ENCODE results near the gene XYLT1. TPM values are rescaled to one million over a fixed set of nuclear protein-coding genes. Genes with fewer than 3 reads are reported as not detected.
A peak's percentile ranks its signal among the peaks of the same experiment; 100 is the strongest.

XYLT1 gene
- total RNA-seq, 3 donors from 2014 or later = 23.1 to 44.0 (median 34.1) TPM

DNA sequence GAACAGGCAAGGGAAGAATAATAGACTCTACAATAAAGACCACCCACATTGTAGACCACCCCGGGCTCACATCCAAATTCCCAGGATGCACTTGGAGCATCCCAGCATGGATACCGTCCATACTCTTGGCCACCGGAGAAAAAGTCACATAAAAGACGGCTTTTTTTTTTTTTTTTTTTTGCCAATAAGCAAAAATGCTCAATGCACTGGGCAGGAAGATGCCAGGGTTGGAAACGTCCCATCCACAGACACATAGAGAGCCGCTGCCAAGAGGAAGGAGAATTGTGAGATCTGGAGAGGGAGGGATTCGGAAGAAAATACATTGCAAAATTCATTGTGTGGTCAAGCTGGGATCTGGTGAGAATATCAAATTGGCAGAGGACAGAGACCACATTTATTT, 286.7 kb downstream of the XYLT1 start:
- TF ChIP-seq, protein P1, sequence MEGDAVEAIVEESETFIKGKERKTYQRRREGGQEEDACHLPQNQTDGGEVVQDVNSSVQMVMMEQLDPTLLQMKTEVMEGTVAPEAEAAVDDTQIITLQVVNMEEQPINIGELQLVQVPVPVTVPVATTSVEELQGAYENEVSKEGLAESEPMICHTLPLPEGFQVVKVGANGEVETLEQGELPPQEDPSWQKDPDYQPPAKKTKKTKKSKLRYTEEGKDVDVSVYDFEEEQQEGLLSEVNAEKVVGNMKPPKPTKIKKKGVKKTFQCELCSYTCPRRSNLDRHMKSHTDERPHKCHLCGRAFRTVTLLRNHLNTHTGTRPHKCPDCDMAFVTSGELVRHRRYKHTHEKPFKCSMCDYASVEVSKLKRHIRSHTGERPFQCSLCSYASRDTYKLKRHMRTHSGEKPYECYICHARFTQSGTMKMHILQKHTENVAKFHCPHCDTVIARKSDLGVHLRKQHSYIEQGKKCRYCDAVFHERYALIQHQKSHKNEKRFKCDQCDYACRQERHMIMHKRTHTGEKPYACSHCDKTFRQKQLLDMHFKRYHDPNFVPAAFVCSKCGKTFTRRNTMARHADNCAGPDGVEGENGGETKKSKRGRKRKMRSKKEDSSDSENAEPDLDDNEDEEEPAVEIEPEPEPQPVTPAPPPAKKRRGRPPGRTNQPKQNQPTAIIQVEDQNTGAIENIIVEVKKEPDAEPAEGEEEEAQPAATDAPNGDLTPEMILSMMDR (IDR thresholded peaks at IDR 0.05) = no peak
- no peak overlapping the region for H3K4me3 ChIP-seq
- H3K4me1 ChIP-seq (ENCODE audit: low read depth) = no peaks in the 10 kb centered on the region
- no peaks in the 10 kb centered on the region for H3K36me3 ChIP-seq (ENCODE audit: low read depth)
- H3K9me3 ChIP-seq = no peaks in the 10 kb centered on the region
- DNase-seq = no peak
- intact Hi-C loops (cut with DNase I, micrococcal nuclease) = no loop called here
- ATAC-seq = no peak

DNA sequence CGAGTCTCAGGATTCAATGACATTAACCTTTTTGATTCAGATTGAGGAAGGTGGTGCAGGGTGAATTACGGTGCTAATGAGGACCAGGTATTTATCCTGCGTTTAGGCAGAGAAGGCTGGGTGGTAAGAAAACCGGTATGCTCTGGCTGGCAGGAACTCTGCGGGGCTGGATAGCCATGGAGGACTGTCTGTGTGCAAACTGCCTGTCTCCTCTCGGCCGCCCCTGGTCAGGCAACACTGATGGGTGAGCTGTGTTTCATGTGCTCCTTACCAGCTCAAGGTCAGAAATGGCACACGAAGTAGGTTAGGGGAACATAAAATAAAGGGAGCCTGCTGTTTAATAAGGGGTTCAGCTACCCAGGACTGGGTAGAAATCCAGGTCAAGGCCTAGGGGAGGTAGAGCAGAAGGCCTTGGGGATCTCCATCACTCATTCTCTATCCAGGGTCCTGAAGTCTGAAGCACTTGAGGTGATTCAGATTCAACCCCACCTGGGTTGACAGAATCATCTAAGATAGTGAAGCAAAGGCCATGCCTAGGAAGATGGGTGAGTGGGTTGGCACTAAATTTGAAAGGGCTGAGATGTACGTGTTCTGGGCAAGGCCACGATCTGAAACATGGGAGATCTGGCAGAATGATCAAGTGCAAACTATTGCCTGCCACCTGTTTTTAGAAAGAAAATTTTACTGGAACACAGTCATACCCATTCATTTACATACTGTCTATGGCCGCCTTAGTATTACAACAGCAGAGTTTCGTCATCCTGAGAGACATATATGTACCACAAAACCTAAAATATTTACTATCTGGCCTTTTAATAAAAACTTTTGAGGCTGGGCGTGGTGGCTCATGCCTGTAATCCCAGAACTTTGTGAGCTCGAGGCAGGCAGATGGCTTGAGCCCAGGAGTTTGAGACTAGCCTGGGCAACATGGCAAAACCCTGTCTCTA, 292.5 kb downstream of the XYLT1 start:
- H3K36me3 ChIP-seq (ENCODE audit: low read depth) = no peaks in the 10 kb centered on the region
- H3K4me1 ChIP-seq (ENCODE audit: low read depth) = no peaks in the 10 kb centered on the region
- ATAC-seq (no peak), DNase-seq (no peak)
- intact Hi-C loops (cut with DNase I, micrococcal nuclease) = no loop called here
- TF ChIP-seq, protein P1 (IDR thresholded peaks at IDR 0.05) = no peak
- H3K9me3 ChIP-seq = no peaks in the 10 kb centered on the region
- no peak overlapping the region for H3K4me3 ChIP-seq

DNA sequence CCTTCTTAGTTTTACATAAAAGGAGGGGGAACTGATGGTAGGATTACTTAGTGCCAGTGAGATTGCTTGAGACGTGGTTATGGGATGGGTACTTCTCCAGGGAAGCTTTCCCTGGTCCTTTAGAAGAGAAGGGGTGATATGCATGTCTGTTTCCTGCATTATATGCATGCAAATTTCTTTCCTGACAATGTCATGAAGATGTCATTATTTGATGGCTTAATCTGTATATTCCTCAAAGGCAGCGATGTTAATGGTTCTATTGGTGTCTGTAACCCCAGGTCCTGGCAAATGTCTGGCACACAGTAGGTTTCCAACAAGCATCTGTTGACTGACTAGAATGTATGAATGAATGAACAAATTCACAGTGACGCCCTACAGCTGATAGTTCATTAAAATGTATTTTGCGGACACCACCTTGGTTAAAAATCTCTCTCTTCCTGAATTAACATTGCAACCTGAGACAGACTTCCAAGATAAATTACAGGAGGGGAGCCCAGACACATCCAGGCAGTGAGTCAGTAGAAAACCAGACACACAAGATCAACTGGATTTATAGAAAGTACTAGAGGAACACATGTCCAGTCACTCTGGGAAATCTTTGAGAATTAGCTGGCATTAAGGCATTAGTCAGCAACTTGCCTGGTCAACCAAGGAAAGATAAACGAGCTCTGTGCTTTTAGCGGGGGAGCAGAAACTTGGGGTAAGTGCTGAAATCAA, 293.4 kb downstream of the XYLT1 start:
- no peak for DNase-seq
- no peaks in the 10 kb centered on the region for H3K4me1 ChIP-seq (ENCODE audit: low read depth)
- H3K4me3 ChIP-seq = no peak overlapping the region
- TF ChIP-seq, protein P1 (IDR thresholded peaks at IDR 0.05) = no peak
- intact Hi-C loops (cut with DNase I, micrococcal nuclease) = no loop called here
- H3K9me3 ChIP-seq = no peaks in the 10 kb centered on the region
- H3K36me3 ChIP-seq (ENCODE audit: low read depth) = no peaks in the 10 kb centered on the region
- no peak for ATAC-seq

DNA sequence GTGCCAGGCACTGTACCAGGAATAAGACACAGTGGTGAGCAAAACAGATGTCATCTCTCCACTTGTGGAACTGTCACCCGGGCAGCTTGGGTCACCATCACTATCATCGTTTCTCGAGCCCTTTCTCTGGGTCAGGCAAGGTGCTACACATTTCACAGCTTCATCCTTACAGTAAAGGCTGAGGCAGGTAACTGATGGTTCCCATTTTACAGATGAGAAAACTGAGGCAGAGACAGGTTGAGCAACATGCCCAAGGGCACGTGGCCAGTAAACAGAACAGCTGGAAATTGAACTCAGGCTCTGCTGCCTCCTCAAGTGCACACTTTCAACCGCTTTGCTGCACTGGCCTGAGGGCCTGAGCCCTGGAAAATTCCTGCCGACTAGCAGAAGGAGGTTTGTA, 294.6 kb downstream of the XYLT1 start:
- no peak for ATAC-seq
- TF ChIP-seq, protein P1 (IDR thresholded peaks at IDR 0.05) = no peak
- intact Hi-C loops (cut with DNase I, micrococcal nuclease) = no loop called here

DNA sequence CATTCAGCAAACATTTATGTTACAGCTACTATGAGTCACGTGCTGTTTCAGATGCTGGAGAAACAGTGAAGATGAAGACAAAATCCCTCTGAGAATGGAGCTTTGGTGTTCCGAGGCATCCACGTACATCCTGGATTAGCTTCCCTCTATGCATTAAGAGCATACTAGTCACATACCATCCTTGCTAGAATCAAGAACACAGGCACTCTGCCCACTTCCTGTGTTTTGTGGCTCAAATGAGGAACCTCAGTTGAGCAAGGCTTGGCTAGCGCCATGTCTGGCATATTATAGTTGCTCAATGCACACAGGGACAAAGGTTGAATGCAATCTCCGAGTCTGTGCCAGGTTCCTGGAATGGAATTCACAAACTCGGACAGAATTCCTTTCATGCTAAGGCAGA, 297.5 kb downstream of the XYLT1 start:
- intact Hi-C loops (cut with DNase I, micrococcal nuclease) = no loop called here
- no peak overlapping the region for H3K4me3 ChIP-seq
- no peaks in the 10 kb centered on the region for H3K36me3 ChIP-seq (ENCODE audit: low read depth)
- peak in 1 of 3 donors; percentile 45 for DNase-seq
- TF ChIP-seq, protein P1 (IDR thresholded peaks at IDR 0.05) = no peak
- H3K9me3 ChIP-seq = no peaks in the 10 kb centered on the region
- peak; percentile 80 for ATAC-seq
- no peaks in the 10 kb centered on the region for H3K4me1 ChIP-seq (ENCODE audit: low read depth)

More for the DNA sequence above, 294.6 kb downstream of the XYLT1 start:
- Histone ChIP-seq H3K9me3 (no peaks in the 10 kb centered on the region), H3K36me3 (ENCODE audit: low read depth) (no peaks in the 10 kb centered on the region), H3K4me1 (ENCODE audit: low read depth) (no peaks in the 10 kb centered on the region), H3K4me3 (no peak overlapping the region)
- no peak for DNase-seq
